ENCODE measurements around the gene TBC1D5.

Gene TBC1D5

GRCh38 chr3:17266846-17267245 is 475.6 kb downstream of the TBC1D5 start (continued):
- TF ChIP-seq POU6F1 (CRISPR knock-in tag; IDR thresholded peaks at IDR 0.05; ENCODE audit: borderline replicate concordance, low read depth) (no peak), TSHZ2 (CRISPR knock-in tag; IDR thresholded peaks at IDR 0.05) (no peak), ARNTL (CRISPR knock-in tag; IDR thresholded peaks at IDR 0.05; ENCODE audit: borderline replicate concordance, low read depth) (no peak), BACH2 (CRISPR knock-in tag; IDR thresholded peaks at IDR 0.05; ENCODE audit: borderline replicate concordance) (no peak), CSRNP3 (CRISPR knock-in tag; IDR thresholded peaks at IDR 0.05) (no peak), GLIS3 (CRISPR knock-in tag; IDR thresholded peaks at IDR 0.05) (no peak), ESRRG (CRISPR knock-in tag; IDR thresholded peaks at IDR 0.05) (no peak)

- ATAC-seq, result no peak
- TF ChIP-seq ZNF70 (CRISPR knock-in tag; IDR thresholded peaks at IDR 0.05) (no peak), ESRRG (CRISPR knock-in tag; IDR thresholded peaks at IDR 0.05) (no peak), TCF4 (CRISPR knock-in tag; IDR thresholded peaks at IDR 0.05; ENCODE audit: borderline replicate concordance) (no peak), PPARA (CRISPR knock-in tag; IDR thresholded peaks at IDR 0.05; ENCODE audit: borderline replicate concordance) (no peak), RARB (CRISPR knock-in tag; IDR thresholded peaks at IDR 0.05) (no peak), GLIS3 (CRISPR knock-in tag; IDR thresholded peaks at IDR 0.05) (no peak), ZFP30 (CRISPR knock-in tag; IDR thresholded peaks at IDR 0.05) (no peak), OSR1 (CRISPR knock-in tag; IDR thresholded peaks at IDR 0.05) (no peak), TSHZ2 (CRISPR knock-in tag; IDR thresholded peaks at IDR 0.05) (no peak), POU6F1 (CRISPR knock-in tag; IDR thresholded peaks at IDR 0.05; ENCODE audit: borderline replicate concordance, low read depth) (no peak), ARNTL (CRISPR knock-in tag; IDR thresholded peaks at IDR 0.05; ENCODE audit: borderline replicate concordance, low read depth) (no peak), ZNF565 (CRISPR knock-in tag; conservative IDR thresholded peaks at IDR 0.05; ENCODE audit: low read depth) (no peak), PATZ1 (CRISPR knock-in tag; IDR thresholded peaks at IDR 0.05; ENCODE audit: borderline replicate concordance) (no peak), CSRNP3 (CRISPR knock-in tag; IDR thresholded peaks at IDR 0.05) (no peak), BACH2 (CRISPR knock-in tag; IDR thresholded peaks at IDR 0.05; ENCODE audit: borderline replicate concordance) (no peak), TOX (CRISPR knock-in tag; IDR thresholded peaks at IDR 0.05; ENCODE audit: borderline replicate concordance) (no peak)
Observed at GRCh38 chr3:17261627-17262369, 480.6 kb downstream of the TBC1D5 start.

All from SK-N-SH treated with all-trans-retinoic acid at 6 μM for 48 hours (cell line).